WTC11 (cell line): ENCODE data around the gene SPOCK1.

Experiments used
- ATF1 ChIP-seq: sonication (generic); formaldehyde crosslinking; IDR thresholded peaks from 2 replicates; pipeline ENCODE4 v1.8.1; 2023; ENCODE audit warnings: mild to moderate bottlenecking, moderate library complexity, missing genetic modification reagents
- CTCF ChIP-seq: fragments of 200-600 bp; IDR thresholded peaks from 2 replicates; pipeline ENCODE4 v1.8.0; 2022; ENCODE audit warnings: antibody characterized with exemption
- FOXP4 ChIP-seq: sonication (generic); formaldehyde crosslinking; IDR thresholded peaks from 2 replicates; pipeline ENCODE4 v1.8.0; 2022; ENCODE audit warnings: mild to moderate bottlenecking, missing genetic modification reagents
- HMGXB4 ChIP-seq: sonication (generic); formaldehyde crosslinking; IDR thresholded peaks from 2 replicates; pipeline ENCODE4 v1.8.1; 2023; ENCODE audit warnings: mild to moderate bottlenecking, moderate library complexity, missing genetic modification reagents
- MYBL2 ChIP-seq: sonication (generic); formaldehyde crosslinking; IDR thresholded peaks from 2 replicates; pipeline ENCODE4 v1.8.1; 2023; ENCODE audit warnings: mild to moderate bottlenecking, moderate library complexity, missing genetic modification reagents
- PRRX2 ChIP-seq: fragments of 250-450 bp; sonication (Bioruptor Pico); IDR thresholded peaks from 2 replicates; pipeline ENCODE4 v1.8.0; 2021; ENCODE audit warnings: mild to moderate bottlenecking
- SP1 ChIP-seq: sonication (generic); formaldehyde crosslinking; conservative IDR thresholded peaks from 2 replicates; pipeline ENCODE4 v1.8.1; 2022; ENCODE audit warnings: missing genetic modification reagents
- ZBTB21 ChIP-seq: sonication (generic); formaldehyde crosslinking; IDR thresholded peaks from 2 replicates; pipeline ENCODE4 v1.8.1; 2023; ENCODE audit warnings: mild to moderate bottlenecking, missing genetic modification reagents, borderline replicate concordance
- ZNF138 ChIP-seq: sonication (generic); formaldehyde crosslinking; conservative IDR thresholded peaks from 2 replicates; pipeline ENCODE4 v1.8.1; 2022; ENCODE audit warnings: mild to moderate bottlenecking, moderate library complexity, missing genetic modification reagents

- TF ChIP-seq ZBTB21, result no peak
- no peak for TF ChIP-seq ZNF138
- no peak for TF ChIP-seq CTCF
- TF ChIP-seq ATF1 (CRISPR knock-in tag), result no peak
- no peak for TF ChIP-seq FOXP4 (CRISPR knock-in tag)
- TF ChIP-seq HMGXB4, result no peak
- TF ChIP-seq PRRX2, result no peak
- no peak for TF ChIP-seq SP1 (CRISPR knock-in tag)
- no peak for TF ChIP-seq MYBL2 (CRISPR knock-in tag)
Measured at GRCh38 chr5:137223324-137224295, 275.5 kb downstream of the SPOCK1 start.
